Colon (tissue), 2 donors: ENCODE results near the gene DLGAP3.

Experiments
- FAIRE-seq: peaks from 2 replicates; lab custom pipeline; 2012; peaks lifted over from hg19 to GRCh38; lab: Jason Lieb, UNC
- donor health status: control.
- donor health status: control.

Gene DLGAP3

GRCh38 chr1:34867415-34867814 is 62.0 kb downstream of the DLGAP3 start:
- no peak for FAIRE-seq

- FAIRE-seq: no peak
Observed at GRCh38 chr1:34866762-34867109, 62.7 kb downstream of the DLGAP3 start.

- no peak for FAIRE-seq
Observed at GRCh38 chr1:34865981-34866761, 63.3 kb downstream of the DLGAP3 start.

- no peak for FAIRE-seq
Observed at GRCh38 chr1:34865573-34865972, 63.9 kb downstream of the DLGAP3 start.

- FAIRE-seq: no peak
Observed at GRCh38 chr1:34864759-34865158, 64.7 kb downstream of the DLGAP3 start.

- FAIRE-seq: no peak
Observed at GRCh38 chr1:34863501-34863900, 65.9 kb downstream of the DLGAP3 start.

GRCh38 chr1:34859446-34860200 is 69.8 kb downstream of the DLGAP3 start, which contains the start of gene SMIM12:
TSS of gene SMIM12 (minus strand) at chr1:34859749. CDS start at chr1:34855977, 3,772 bp downstream.
- no peak for FAIRE-seq

- no peak for FAIRE-seq
Observed at GRCh38 chr1:34858901-34859445, 70.5 kb downstream of the DLGAP3 start.

GRCh38 chr1:34856697-34857096 is 72.8 kb downstream of the DLGAP3 start:
- no peak for FAIRE-seq

- FAIRE-seq: no peak
Observed at GRCh38 chr1:34852677-34853217, 76.7 kb downstream of the DLGAP3 start.

- no peak for FAIRE-seq
Observed at GRCh38 chr1:34851431-34852105, 77.9 kb downstream of the DLGAP3 start.

GRCh38 chr1:34850382-34850781 is 79.1 kb downstream of the DLGAP3 start:
- no peak for FAIRE-seq

- FAIRE-seq: no peak
Observed at GRCh38 chr1:34847094-34847493, 82.4 kb downstream of the DLGAP3 start.

GRCh38 chr1:34846265-34846664 is 83.2 kb downstream of the DLGAP3 start:
- FAIRE-seq: no peak

GRCh38 chr1:34845131-34845901 is 84.1 kb downstream of the DLGAP3 start:
- no peak for FAIRE-seq

- no peak for FAIRE-seq
Observed at GRCh38 chr1:34844252-34844634, 85.2 kb downstream of the DLGAP3 start.

GRCh38 chr1:34843392-34844251 is 85.8 kb downstream of the DLGAP3 start:
- no peak for FAIRE-seq

- FAIRE-seq: no peak
Observed at GRCh38 chr1:34842952-34843371, 86.5 kb downstream of the DLGAP3 start.

GRCh38 chr1:34842073-34842472 is 87.4 kb downstream of the DLGAP3 start:
- no peak for FAIRE-seq

GRCh38 chr1:34840426-34840825 is 89.0 kb downstream of the DLGAP3 start:
- FAIRE-seq: no peak
